Spleen (tissue), 7 donors: ENCODE data around the gene PACS1.

Experiments used
- POLR2A ChIP-seq, 3 donors: fragments of 450-650 bp; IDR thresholded peaks; one replicate each; pipeline ENCODE4 v1.5.1; 2017; ENCODE audit warnings: antibody characterized with exemption in 3 of 3, mild to moderate bottlenecking in 1 of 3
- TF ChIP-seq, protein P1 (sequence below), 11 experiments: fragments of 200-600 bp in 7 of 11; fragments of 450-650 bp in 4 of 11; sonication (generic) in 4 of 11; IDR thresholded peaks in 8 of 11; conservative IDR thresholded peaks in 3 of 11; 1 replicate in 7 of 11; 2 replicates in 4 of 11; pipeline versions ENCODE4 v1.4.0 to v1.8.0; 2016 to 2021; ENCODE audit warnings: antibody characterized with exemption in 11 of 11, inconsistent platforms in 4 of 11, mild to moderate bottlenecking in 1 of 11
- donor health status: DM: no; HTN: no; CAD: no; lungs with moderate emphysema.
- donor health status: DM: no; HTN: no; CAD: no.
- donor health status: DM: no; HTN: no; CAD: no.

DNA sequence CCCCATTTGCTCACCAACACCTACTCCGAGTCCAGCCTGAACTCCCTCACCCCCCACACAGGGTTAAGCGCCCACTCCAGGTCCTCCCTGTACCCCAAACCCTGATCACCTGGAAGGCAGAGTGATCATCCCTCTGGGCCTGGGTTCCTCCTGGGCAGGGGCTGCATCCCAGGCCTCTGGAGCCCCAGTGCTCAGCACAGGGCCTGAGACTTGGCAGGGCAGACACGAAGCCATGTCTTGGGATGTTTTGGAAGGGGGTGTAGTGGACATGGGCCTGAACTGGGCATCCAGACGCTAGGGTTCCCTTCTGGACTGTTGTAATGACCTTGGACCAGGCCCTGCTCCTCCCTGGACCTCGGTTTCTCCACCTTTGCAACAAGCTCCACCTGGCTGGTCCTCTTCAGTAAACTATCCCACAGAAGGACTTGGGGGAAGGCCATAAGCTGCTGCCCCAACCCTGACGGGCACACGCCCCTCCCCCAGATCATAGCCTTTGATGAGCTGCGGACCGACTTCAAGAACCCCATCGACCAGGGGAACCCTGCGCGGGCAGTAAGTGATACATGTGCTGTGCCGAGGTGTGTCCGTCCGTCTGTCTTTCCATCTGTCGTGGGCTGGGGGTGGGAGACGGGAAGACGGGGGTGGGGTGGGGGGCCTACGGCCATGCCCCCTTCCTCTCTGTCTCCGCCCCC is 211.8 kb downstream of the PACS1 start:
- TF ChIP-seq, protein P1, sequence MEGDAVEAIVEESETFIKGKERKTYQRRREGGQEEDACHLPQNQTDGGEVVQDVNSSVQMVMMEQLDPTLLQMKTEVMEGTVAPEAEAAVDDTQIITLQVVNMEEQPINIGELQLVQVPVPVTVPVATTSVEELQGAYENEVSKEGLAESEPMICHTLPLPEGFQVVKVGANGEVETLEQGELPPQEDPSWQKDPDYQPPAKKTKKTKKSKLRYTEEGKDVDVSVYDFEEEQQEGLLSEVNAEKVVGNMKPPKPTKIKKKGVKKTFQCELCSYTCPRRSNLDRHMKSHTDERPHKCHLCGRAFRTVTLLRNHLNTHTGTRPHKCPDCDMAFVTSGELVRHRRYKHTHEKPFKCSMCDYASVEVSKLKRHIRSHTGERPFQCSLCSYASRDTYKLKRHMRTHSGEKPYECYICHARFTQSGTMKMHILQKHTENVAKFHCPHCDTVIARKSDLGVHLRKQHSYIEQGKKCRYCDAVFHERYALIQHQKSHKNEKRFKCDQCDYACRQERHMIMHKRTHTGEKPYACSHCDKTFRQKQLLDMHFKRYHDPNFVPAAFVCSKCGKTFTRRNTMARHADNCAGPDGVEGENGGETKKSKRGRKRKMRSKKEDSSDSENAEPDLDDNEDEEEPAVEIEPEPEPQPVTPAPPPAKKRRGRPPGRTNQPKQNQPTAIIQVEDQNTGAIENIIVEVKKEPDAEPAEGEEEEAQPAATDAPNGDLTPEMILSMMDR (IDR thresholded peaks at IDR 0.05 in 8 of 11, conservative IDR thresholded peaks at IDR 0.05 in 3 of 11): no peak
- peak in 1 of 3 donors; percentile 30 for TF ChIP-seq POLR2A (IDR thresholded peaks at IDR 0.05)
